ENCODE data around the gene BZW1. TPM values are rescaled to one million over a fixed set of nuclear protein-coding genes. Genes with fewer than 3 reads are reported as not detected.

The BZW1 gene
- total RNA-seq, 1 donor from 2014 or later, result 233 TPM

GRCh38 chr2:200821686-200822245, 10.1 kb downstream of the BZW1 start:
- TF ChIP-seq CTCF (IDR thresholded peaks at IDR 0.05; ENCODE audit: unreplicated experiment), result no peak
- no peaks in the 10 kb centered on the region for H3K27me3 Mint-ChIP-seq (ENCODE audit: low read depth)
- H3K4me3 Mint-ChIP-seq, result no peak overlapping the region
- peaks cover 10% of the 10 kb centered on the region for H3K4me1 Mint-ChIP-seq
- H3K36me3 Mint-ChIP-seq, result peaks cover 28% of the 10 kb centered on the region
- H3K9me3 Mint-ChIP-seq, result no peaks in the 10 kb centered on the region
- DNase-seq (ENCODE audit: low spot score in 2 of 2, unreplicated experiment in 2 of 2), result no peak
- H3K27ac Mint-ChIP-seq, result no peak overlapping the region

GRCh38 chr2:200828104-200828503, 16.4 kb downstream of the BZW1 start:
- no peak for TF ChIP-seq CTCF (IDR thresholded peaks at IDR 0.05; ENCODE audit: unreplicated experiment)
- no peak overlapping the region for H3K27ac Mint-ChIP-seq
- peaks cover 25% of the 10 kb centered on the region for H3K4me1 Mint-ChIP-seq

GRCh38 chr2:200828572-200829257, 17.0 kb downstream of the BZW1 start:
- TF ChIP-seq CTCF (IDR thresholded peaks at IDR 0.05; ENCODE audit: unreplicated experiment), result no peak
- H3K9me3 Mint-ChIP-seq, result peaks cover 3% of the 10 kb centered on the region
- peaks cover 2% of the 10 kb centered on the region for H3K36me3 Mint-ChIP-seq
- no peak overlapping the region for H3K4me3 Mint-ChIP-seq
- DNase-seq (ENCODE audit: low spot score in 2 of 2, unreplicated experiment in 2 of 2), result no peak
- no peaks in the 10 kb centered on the region for H3K27me3 Mint-ChIP-seq (ENCODE audit: low read depth)
- H3K4me1 Mint-ChIP-seq, result peaks cover 25% of the 10 kb centered on the region
- no peak overlapping the region for H3K27ac Mint-ChIP-seq

More at GRCh38 chr2:200828104-200828503, 16.4 kb downstream of the BZW1 start:
- peaks cover 2% of the 10 kb centered on the region for H3K36me3 Mint-ChIP-seq
- H3K4me3 Mint-ChIP-seq, result no peak overlapping the region
- peaks cover 3% of the 10 kb centered on the region for H3K9me3 Mint-ChIP-seq
- DNase-seq (ENCODE audit: low spot score in 2 of 2, unreplicated experiment in 2 of 2), result no peak
- H3K27me3 Mint-ChIP-seq (ENCODE audit: low read depth), result no peaks in the 10 kb centered on the region

GRCh38 chr2:200829258-200829655, 17.5 kb downstream of the BZW1 start:
- no peak overlapping the region for H3K27ac Mint-ChIP-seq
- H3K36me3 Mint-ChIP-seq, result peaks cover 2% of the 10 kb centered on the region
- no peak for DNase-seq (ENCODE audit: low spot score in 2 of 2, unreplicated experiment in 2 of 2)

GRCh38 chr2:200834701-200835100, 23.0 kb downstream of the BZW1 start:
- no peak for TF ChIP-seq CTCF (IDR thresholded peaks at IDR 0.05; ENCODE audit: unreplicated experiment)
- Mint-ChIP-seq H3K4me3 (no peak overlapping the region), H3K4me1 (peaks cover 8% of the 10 kb centered on the region), H3K27me3 (ENCODE audit: low read depth) (no peaks in the 10 kb centered on the region), H3K27ac (no peak overlapping the region), H3K9me3 (peaks cover 17% of the 10 kb centered on the region), H3K36me3 (no peaks in the 10 kb centered on the region)
- DNase-seq (ENCODE audit: low spot score in 2 of 2, unreplicated experiment in 2 of 2), result no peak

More at GRCh38 chr2:200829258-200829655, 17.5 kb downstream of the BZW1 start:
- Mint-ChIP-seq H3K9me3 (peaks cover 3% of the 10 kb centered on the region), H3K4me1 (peaks cover 25% of the 10 kb centered on the region), H3K4me3 (no peak overlapping the region), H3K27me3 (ENCODE audit: low read depth) (no peaks in the 10 kb centered on the region)
- TF ChIP-seq CTCF (IDR thresholded peaks at IDR 0.05; ENCODE audit: unreplicated experiment), result no peak
